ENCODE results near the gene ARPC4.

GRCh38 chr3:9792405-9793160 lies at the start of gene ARPC4, which contains the start of gene TADA3:
- TF ChIP-seq, protein P1, sequence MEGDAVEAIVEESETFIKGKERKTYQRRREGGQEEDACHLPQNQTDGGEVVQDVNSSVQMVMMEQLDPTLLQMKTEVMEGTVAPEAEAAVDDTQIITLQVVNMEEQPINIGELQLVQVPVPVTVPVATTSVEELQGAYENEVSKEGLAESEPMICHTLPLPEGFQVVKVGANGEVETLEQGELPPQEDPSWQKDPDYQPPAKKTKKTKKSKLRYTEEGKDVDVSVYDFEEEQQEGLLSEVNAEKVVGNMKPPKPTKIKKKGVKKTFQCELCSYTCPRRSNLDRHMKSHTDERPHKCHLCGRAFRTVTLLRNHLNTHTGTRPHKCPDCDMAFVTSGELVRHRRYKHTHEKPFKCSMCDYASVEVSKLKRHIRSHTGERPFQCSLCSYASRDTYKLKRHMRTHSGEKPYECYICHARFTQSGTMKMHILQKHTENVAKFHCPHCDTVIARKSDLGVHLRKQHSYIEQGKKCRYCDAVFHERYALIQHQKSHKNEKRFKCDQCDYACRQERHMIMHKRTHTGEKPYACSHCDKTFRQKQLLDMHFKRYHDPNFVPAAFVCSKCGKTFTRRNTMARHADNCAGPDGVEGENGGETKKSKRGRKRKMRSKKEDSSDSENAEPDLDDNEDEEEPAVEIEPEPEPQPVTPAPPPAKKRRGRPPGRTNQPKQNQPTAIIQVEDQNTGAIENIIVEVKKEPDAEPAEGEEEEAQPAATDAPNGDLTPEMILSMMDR (IDR thresholded peaks at IDR 0.05) = peak in 2 of 3 experiments; percentile 22 to 26
- TF ChIP-seq POLR2A (IDR thresholded peaks at IDR 0.05; ENCODE audit: low read depth) = no peak
- TF ChIP-seq POLR2AphosphoS5 (IDR thresholded peaks at IDR 0.05) = peak; percentile 79 to 89

All from esophagus muscularis mucosa (tissue), 3 donors.